Cardiac muscle cell (in vitro differentiated cells and primary cell): ENCODE results near the gene BANK1. TPM values are rescaled to one million over a fixed set of nuclear protein-coding genes. Genes with fewer than 3 reads are reported as not detected.

Experiments used
- DNase-seq, 2 donors: peaks; one replicate each; pipeline versions ENCODE4 v3.0.0 to v3.0.0-alpha.2; 2010 to 2017; ENCODE audit warnings: low read depth in 1 of 2, low spot score in 1 of 2
- H3K27ac ChIP-seq: fragments of 200-600 bp; sonication (generic); 2 replicates; pipeline ENCODE4 v1.5.1; 2016
- H3K27me3 ChIP-seq: fragments of 200-600 bp; sonication (generic); 2 replicates; pipeline ENCODE4 v1.6.0; 2016; ENCODE audit warnings: control low read depth
- H3K36me3 ChIP-seq: fragments of 200-600 bp; sonication (generic); 2 replicates; pipeline ENCODE4 v1.5.1; 2016; ENCODE audit warnings: control low read depth
- H3K4me1 ChIP-seq: fragments of 200-600 bp; sonication (generic); 2 replicates; pipeline ENCODE4 v1.8.1; 2017; ENCODE audit warnings: low read depth, mild to moderate bottlenecking, mixed run types
- H3K4me3 ChIP-seq: fragments of 200-600 bp; sonication (generic); 2 replicates; pipeline ENCODE4 v1.5.1; 2016; ENCODE audit warnings: mild to moderate bottlenecking
- H3K9me3 ChIP-seq: fragments of 200-600 bp; sonication (generic); 2 replicates; pipeline ENCODE4 v1.5.1; 2017; ENCODE audit warnings: low read depth, mild to moderate bottlenecking, control low read depth
- polyA plus RNA-seq: library from polyadenylated mRNA; unstranded; fragments of >200 nt; fragmentation: Nextera tagmentation; extraction: Ambion mirVana; gene quantifications from 2 replicates; pipeline ENCODE4 v1.2.1, GENCODE V29; 2016
- total RNA-seq: library from RNA; depleted of rRNA; stranded (reverse); fragments of >200 nt; gene quantifications from 2 replicates; pipeline ENCODE4 v1.2.3, GENCODE V29; 2016
- TF ChIP-seq, protein P1 (sequence below): IDR thresholded peaks from 2 replicates; pipeline ENCODE4 v1.5.1; 2012; ENCODE audit warnings: low read depth, mild to moderate bottlenecking, low read length

The BANK1 gene
- total and polyA plus RNA-seq, 2 experiments from 2014 or later, result 0.27 to 0.46 TPM

DNA sequence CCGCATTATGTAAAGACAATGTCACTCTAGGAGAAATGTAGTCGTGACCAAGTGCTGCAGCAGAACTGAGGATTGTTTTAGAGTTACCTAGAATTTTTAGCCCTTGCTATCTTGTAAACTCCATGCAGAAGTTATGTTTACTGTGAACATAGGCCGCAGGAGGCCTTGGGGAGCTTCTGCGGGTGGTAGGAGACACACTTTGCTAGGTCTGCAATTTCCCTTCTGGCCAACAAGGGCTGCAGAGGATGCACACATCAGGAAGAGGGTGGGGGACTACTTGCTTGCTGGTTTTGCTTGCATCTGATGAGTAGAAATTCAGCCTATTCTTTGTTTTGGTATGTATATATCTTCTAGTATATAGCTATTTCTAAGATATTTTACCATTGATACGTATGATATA lies 23.1 kb downstream of the BANK1 start:
- TF ChIP-seq, protein P1, sequence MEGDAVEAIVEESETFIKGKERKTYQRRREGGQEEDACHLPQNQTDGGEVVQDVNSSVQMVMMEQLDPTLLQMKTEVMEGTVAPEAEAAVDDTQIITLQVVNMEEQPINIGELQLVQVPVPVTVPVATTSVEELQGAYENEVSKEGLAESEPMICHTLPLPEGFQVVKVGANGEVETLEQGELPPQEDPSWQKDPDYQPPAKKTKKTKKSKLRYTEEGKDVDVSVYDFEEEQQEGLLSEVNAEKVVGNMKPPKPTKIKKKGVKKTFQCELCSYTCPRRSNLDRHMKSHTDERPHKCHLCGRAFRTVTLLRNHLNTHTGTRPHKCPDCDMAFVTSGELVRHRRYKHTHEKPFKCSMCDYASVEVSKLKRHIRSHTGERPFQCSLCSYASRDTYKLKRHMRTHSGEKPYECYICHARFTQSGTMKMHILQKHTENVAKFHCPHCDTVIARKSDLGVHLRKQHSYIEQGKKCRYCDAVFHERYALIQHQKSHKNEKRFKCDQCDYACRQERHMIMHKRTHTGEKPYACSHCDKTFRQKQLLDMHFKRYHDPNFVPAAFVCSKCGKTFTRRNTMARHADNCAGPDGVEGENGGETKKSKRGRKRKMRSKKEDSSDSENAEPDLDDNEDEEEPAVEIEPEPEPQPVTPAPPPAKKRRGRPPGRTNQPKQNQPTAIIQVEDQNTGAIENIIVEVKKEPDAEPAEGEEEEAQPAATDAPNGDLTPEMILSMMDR, result no peak
- Histone ChIP-seq H3K27ac (no peak overlapping the region), H3K4me1 (no peaks in the 10 kb centered on the region), H3K27me3 (no peaks in the 10 kb centered on the region), H3K36me3 (no peaks in the 10 kb centered on the region), H3K9me3 (no peaks in the 10 kb centered on the region), H3K4me3 (no peak overlapping the region)
- no peak for DNase-seq

- no peaks in the 10 kb centered on the region for H3K4me1 ChIP-seq
- H3K36me3 ChIP-seq, result no peaks in the 10 kb centered on the region
- H3K4me3 ChIP-seq, result no peak overlapping the region
- DNase-seq, result peak in 1 of 2 donors; percentile 73
- no peak overlapping the region for H3K27ac ChIP-seq
- no peaks in the 10 kb centered on the region for H3K27me3 ChIP-seq
- TF ChIP-seq, protein P1, result no peak
- no peaks in the 10 kb centered on the region for H3K9me3 ChIP-seq
These were observed 27.8 kb downstream of the BANK1 start for GRCh38 chr4:101818362-101818761.

DNA sequence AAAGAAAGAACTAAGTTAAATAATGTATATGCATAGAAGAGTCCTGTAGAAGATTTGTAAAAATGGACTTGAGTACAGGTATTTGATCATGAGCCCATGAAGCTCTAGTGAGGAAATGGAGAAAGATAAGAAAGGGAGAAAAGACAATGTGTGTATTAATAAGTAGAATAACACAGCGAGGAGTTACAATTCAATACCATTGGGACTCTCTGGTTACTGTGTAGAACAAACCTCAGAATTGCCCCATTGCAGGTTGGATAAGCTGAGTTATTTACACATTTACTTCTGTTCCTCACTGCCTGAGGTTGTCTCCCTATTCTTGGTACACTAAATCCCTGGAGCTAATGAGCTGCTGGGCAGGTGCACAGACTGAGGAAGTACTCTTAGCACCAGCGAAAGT lies 33.3 kb downstream of the BANK1 start:
- TF ChIP-seq, protein P1, result no peak
- no peaks in the 10 kb centered on the region for H3K4me1 ChIP-seq
- H3K27ac ChIP-seq, result no peak overlapping the region
- no peak overlapping the region for H3K4me3 ChIP-seq
- no peaks in the 10 kb centered on the region for H3K36me3 ChIP-seq
- H3K9me3 ChIP-seq, result no peaks in the 10 kb centered on the region
- H3K27me3 ChIP-seq, result no peaks in the 10 kb centered on the region
- DNase-seq, result no peak

- Histone ChIP-seq H3K36me3 (no peaks in the 10 kb centered on the region), H3K9me3 (no peaks in the 10 kb centered on the region), H3K27ac (no peak overlapping the region), H3K27me3 (no peaks in the 10 kb centered on the region), H3K4me1 (no peaks in the 10 kb centered on the region), H3K4me3 (no peak overlapping the region)
- TF ChIP-seq, protein P1, result no peak
- no peak for DNase-seq
These were observed 34.0 kb downstream of the BANK1 start for GRCh38 chr4:101824500-101824899.

DNA sequence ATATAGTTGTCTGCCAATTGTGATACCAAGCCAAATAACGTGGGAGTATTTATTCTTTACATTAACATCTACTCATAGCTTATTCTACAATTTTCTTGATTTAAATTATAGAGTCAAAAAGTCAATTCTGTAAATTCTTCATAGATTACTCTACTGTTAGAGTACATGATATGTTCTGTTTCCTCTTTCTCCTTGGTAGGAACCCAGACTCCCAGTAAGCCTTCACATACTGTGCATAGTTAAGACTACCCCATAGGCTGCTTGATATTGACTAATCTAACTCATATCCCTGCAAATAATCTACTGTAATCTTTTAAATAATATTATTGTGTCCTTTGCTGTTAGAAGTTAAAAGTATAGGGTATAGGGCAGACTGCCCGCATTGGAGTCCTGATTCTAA lies 35.4 kb downstream of the BANK1 start:
- Histone ChIP-seq H3K36me3 (no peaks in the 10 kb centered on the region), H3K4me1 (no peaks in the 10 kb centered on the region), H3K4me3 (no peak overlapping the region), H3K27ac (no peak overlapping the region), H3K27me3 (no peaks in the 10 kb centered on the region), H3K9me3 (no peaks in the 10 kb centered on the region)
- TF ChIP-seq, protein P1, result no peak
- DNase-seq, result no peak

GRCh38 chr4:101831816-101832215 lies 41.3 kb downstream of the BANK1 start:
- Histone ChIP-seq H3K9me3 (no peaks in the 10 kb centered on the region), H3K4me3 (no peak overlapping the region), H3K36me3 (no peaks in the 10 kb centered on the region), H3K4me1 (no peaks in the 10 kb centered on the region), H3K27ac (no peak overlapping the region), H3K27me3 (no peaks in the 10 kb centered on the region)
- no peak for DNase-seq
- TF ChIP-seq, protein P1, result no peak
